ENCODE data around the gene RAF1. TPM values are rescaled to one million over a fixed set of nuclear protein-coding genes. Genes with fewer than 3 reads are reported as not detected.

The RAF1 gene
- total and polyA plus RNA-seq, 9 of the 15 experiments (the other 6 are each of a cell fraction or from before 2014, with no cell fraction given), result 28.0 to 183 (median 85.6) TPM

DNA sequence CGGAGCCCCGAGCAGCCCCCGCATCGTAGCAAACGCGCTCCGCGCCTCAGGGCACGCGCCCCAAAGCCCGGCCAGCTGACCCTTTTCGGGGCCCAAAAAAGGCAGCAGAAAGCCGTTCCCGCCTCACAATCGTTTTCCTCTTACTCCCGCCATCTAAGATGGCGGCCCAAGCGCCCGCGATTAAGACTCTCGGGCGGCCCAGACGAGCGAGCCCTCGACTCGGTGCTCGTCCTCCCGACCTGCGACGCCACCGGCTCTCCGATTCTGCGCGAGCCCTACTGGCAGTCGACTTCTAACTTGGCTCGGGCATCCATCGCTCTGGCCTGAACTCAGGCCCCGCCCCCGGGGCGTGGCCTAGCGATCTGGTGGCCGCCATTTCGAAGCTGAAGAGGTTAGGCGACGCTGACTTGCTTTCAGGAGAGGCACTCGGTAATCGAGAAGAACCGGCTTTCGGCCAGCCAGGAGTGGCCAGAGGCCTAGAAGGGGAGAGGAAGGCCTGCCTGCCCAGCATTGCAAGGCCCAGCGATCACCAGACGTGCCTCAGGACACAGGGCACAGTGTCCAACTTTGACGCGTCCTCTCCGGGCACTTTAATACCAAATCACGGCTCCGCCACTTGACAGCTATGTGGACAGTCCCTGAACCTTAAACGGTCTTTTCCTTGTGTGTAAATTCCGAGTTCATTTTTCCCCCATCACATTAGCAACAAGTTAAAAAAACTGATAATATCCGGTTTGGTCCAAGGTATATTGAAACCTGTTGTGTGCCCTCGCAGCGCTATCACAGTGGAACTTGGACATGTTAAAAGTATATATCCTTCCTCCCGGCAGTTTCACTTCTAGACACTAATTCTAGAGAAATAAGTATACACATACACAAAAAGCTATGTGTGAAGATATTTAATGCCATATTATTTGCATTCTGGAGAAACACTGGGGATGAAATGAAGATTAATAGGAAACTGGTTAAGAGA is at the start of gene RAF1 (continued):
- TF ChIP-seq E2F4 (CRISPR knock-in tag; IDR thresholded peaks at IDR 0.05; ENCODE audit: low read depth), result 0 out of 2 replicates have a peak, but pooled peaks have one; percentile 17
- TF ChIP-seq GATAD2B (IDR thresholded peaks at IDR 0.05; ENCODE audit: borderline replicate concordance), result no peak
- no peak for TF ChIP-seq ZNF239 (CRISPR knock-in tag; IDR thresholded peaks at IDR 0.05)
- peak; percentile 79 for TF ChIP-seq JUND (IDR thresholded peaks at IDR 0.05; ENCODE audit: borderline replicate concordance, low read depth, low read length)
- peak; percentile 67; the same call in 1 of the 3 replicates for TF ChIP-seq JUND (tag; IDR thresholded peaks at IDR 0.05; ENCODE audit: borderline replicate concordance, low read depth, low read length)
- TF ChIP-seq CBFB (CRISPR knock-in tag; IDR thresholded peaks at IDR 0.05), result 0 out of 2 replicates have a peak, but pooled peaks have one; percentile 67
- TF ChIP-seq, protein P1, sequence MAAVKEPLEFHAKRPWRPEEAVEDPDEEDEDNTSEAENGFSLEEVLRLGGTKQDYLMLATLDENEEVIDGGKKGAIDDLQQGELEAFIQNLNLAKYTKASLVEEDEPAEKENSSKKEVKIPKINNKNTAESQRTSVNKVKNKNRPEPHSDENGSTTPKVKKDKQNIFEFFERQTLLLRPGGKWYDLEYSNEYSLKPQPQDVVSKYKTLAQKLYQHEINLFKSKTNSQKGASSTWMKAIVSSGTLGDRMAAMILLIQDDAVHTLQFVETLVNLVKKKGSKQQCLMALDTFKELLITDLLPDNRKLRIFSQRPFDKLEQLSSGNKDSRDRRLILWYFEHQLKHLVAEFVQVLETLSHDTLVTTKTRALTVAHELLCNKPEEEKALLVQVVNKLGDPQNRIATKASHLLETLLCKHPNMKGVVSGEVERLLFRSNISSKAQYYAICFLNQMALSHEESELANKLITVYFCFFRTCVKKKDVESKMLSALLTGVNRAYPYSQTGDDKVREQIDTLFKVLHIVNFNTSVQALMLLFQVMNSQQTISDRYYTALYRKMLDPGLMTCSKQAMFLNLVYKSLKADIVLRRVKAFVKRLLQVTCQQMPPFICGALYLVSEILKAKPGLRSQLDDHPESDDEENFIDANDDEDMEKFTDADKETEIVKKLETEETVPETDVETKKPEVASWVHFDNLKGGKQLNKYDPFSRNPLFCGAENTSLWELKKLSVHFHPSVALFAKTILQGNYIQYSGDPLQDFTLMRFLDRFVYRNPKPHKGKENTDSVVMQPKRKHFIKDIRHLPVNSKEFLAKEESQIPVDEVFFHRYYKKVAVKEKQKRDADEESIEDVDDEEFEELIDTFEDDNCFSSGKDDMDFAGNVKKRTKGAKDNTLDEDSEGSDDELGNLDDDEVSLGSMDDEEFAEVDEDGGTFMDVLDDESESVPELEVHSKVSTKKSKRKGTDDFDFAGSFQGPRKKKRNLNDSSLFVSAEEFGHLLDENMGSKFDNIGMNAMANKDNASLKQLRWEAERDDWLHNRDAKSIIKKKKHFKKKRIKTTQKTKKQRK (IDR thresholded peaks at IDR 0.05; ENCODE audit: borderline replicate concordance, low read depth, low read length), result peak; percentile 27; the same call in 1 of the 2 replicates
- TF ChIP-seq ZNF263 (CRISPR knock-in tag; IDR thresholded peaks at IDR 0.05; ENCODE audit: borderline replicate concordance), result peak; percentile 67; the same call in 1 of the 2 replicates
- peak in 1 of 2 experiments; percentile 14; a peak in 1 of 4 replicates for TF ChIP-seq NONO (IDR thresholded peaks at IDR 0.05; ENCODE audit: low read depth in 2 of 2, low read length in 1 of 2)
- peak; percentile 97 for TF ChIP-seq POLR2A (conservative IDR thresholded peaks at IDR 0.05)
- peak; percentile 98 for TF ChIP-seq SUPT5H (IDR thresholded peaks at IDR 0.05)
- TF ChIP-seq ELK3 (CRISPR knock-in tag; IDR thresholded peaks at IDR 0.05), result no peak
- TF ChIP-seq STAG1 (CRISPR knock-in tag; IDR thresholded peaks at IDR 0.05; ENCODE audit: borderline replicate concordance), result no peak
- no peak for TF ChIP-seq FUS (optimal IDR thresholded peaks at IDR 0.05; ENCODE audit: low read depth, low read length)
- peak; percentile 53; the same call in 1 of the 2 replicates for TF ChIP-seq ZEB2 (IDR thresholded peaks at IDR 0.05)

All from K562 (cell line).